Aorta (tissue), 5 donors: ENCODE results near the gene CETN2. TPM values are rescaled to one million over a fixed set of nuclear protein-coding genes. Genes with fewer than 3 reads are reported as not detected.

Experiments
- ATAC-seq: fragments of 200-7000 bp; cut with Tn5 transposase; one replicate; pipeline ENCODE4 v1.9.1; 2022; ENCODE audit warnings: moderate library complexity; ENCODE audit not compliant: low FRiP score
- DNase-seq, 2 donors: peaks; one replicate each; pipeline ENCODE4 v3.0.0-alpha.2; 2020
- H3K27ac ChIP-seq, 2 donors: one replicate each; pipeline ENCODE4 v1.5.1; 2013; ENCODE audit warnings: low read length in 2 of 2, mild to moderate bottlenecking in 2 of 2, moderate library complexity in 2 of 2, control low read depth in 1 of 2, inconsistent platforms in 1 of 2, low read depth in 1 of 2
- H3K27me3 ChIP-seq, 2 donors: one replicate each; pipeline ENCODE4 v1.6.1; 2013; ENCODE audit warnings: control low read depth in 1 of 2, low read length in 1 of 2, mild to moderate bottlenecking in 1 of 2, moderate library complexity in 1 of 2; ENCODE audit not compliant: insufficient read depth in 2 of 2, control insufficient read depth in 1 of 2
- H3K36me3 ChIP-seq, 2 donors: one replicate each; pipeline ENCODE4 v1.6.1; 2013; ENCODE audit warnings: control low read depth in 1 of 2, low read length in 1 of 2, mild to moderate bottlenecking in 1 of 2; ENCODE audit not compliant: insufficient read depth in 2 of 2, control insufficient read depth in 1 of 2
- H3K4me1 ChIP-seq, 2 donors: one replicate each; pipeline ENCODE4 v1.6.1; 2013; ENCODE audit warnings: low read length in 2 of 2, control low read depth in 1 of 2, mild to moderate bottlenecking in 1 of 2, moderate library complexity in 1 of 2; ENCODE audit not compliant: insufficient read depth in 2 of 2, control insufficient read depth in 1 of 2
- H3K4me3 ChIP-seq, 2 donors: one replicate each; pipeline ENCODE4 v1.5.1; 2013; ENCODE audit warnings: low read length in 2 of 2, control low read depth in 1 of 2, mild to moderate bottlenecking in 1 of 2
- H3K9me3 ChIP-seq: one replicate; pipeline ENCODE4 v1.6.1; 2013; ENCODE audit warnings: mild to moderate bottlenecking, low read length; ENCODE audit not compliant: control insufficient read depth
- WGBS, 2 donors: extraction: QIAGEN DNeasy Blood & Tissue Kit; methylation state at CpG; one replicate each; pipeline ENCODE4 v1.1.7; 2013; 5-methylcytosine and 5-hydroxymethylcytosine counted together
- intact Hi-C, 2 donors: fragments of 100-400 bp; cut with DNase I; formaldehyde crosslinking; loops; one replicate each; pipeline versions ENCODE4 v1.14.2 to v1.15.0; 2022
- long read RNA-seq, 2 donors: library from polyadenylated mRNA; unstranded; transcript quantifications; one replicate each; pipeline ENCODE4 v2.0.0, GENCODE V29; 2020 to 2021
- polyA plus RNA-seq, 2 donors: library from polyadenylated mRNA; stranded (reverse); fragments of 200-250 nt; gene quantifications; one replicate each; pipeline ENCODE4 v1.2.3, GENCODE V29; 2013
- total RNA-seq, 2 donors: library from RNA; stranded (reverse); fragmentation: NEBNext Ultra II Directional; extraction: Animal tissue kit (Norgen Biotek cat#: 25700); gene quantifications; one replicate each; pipeline ENCODE4 v1.2.1, GENCODE V29; 2021
- donor health status: healthy with polysubstance abuse.
- donor health status: Bipolar disorder and iron deficiency.
- donor health status: DM: no; HTN: no; CAD: no.
- donor health status: DM: no; HTN: no; CAD: no.
- donor health status: DM: yes; HTN: yes; CAD: no.

The CETN2 gene
- total RNA-seq (10 to 100 TPM; 22.1 to 22.8 TPM), polyA plus RNA-seq (10 to 100 TPM; 38.7 to 38.9 TPM)
- long read RNA-seq, donor 1, transcript CETN2-201 (5 exons, 1,454 nt), result major isoform, 11 of 12 reads
- long read RNA-seq, donor 1, partial matches to known transcripts, result 0 of 12 reads
- long read RNA-seq, donor 1, other reads (novel, unspliced or antisense), result 1 of 12 reads
- long read RNA-seq, donor 2, transcript CETN2-201 (5 exons, 1,454 nt), result major isoform, 6 of 9 reads
- long read RNA-seq, donor 2, partial matches to known transcripts, result 2 of 9 reads
- long read RNA-seq, donor 2, other reads (novel, unspliced or antisense), result 1 of 9 reads

DNA sequence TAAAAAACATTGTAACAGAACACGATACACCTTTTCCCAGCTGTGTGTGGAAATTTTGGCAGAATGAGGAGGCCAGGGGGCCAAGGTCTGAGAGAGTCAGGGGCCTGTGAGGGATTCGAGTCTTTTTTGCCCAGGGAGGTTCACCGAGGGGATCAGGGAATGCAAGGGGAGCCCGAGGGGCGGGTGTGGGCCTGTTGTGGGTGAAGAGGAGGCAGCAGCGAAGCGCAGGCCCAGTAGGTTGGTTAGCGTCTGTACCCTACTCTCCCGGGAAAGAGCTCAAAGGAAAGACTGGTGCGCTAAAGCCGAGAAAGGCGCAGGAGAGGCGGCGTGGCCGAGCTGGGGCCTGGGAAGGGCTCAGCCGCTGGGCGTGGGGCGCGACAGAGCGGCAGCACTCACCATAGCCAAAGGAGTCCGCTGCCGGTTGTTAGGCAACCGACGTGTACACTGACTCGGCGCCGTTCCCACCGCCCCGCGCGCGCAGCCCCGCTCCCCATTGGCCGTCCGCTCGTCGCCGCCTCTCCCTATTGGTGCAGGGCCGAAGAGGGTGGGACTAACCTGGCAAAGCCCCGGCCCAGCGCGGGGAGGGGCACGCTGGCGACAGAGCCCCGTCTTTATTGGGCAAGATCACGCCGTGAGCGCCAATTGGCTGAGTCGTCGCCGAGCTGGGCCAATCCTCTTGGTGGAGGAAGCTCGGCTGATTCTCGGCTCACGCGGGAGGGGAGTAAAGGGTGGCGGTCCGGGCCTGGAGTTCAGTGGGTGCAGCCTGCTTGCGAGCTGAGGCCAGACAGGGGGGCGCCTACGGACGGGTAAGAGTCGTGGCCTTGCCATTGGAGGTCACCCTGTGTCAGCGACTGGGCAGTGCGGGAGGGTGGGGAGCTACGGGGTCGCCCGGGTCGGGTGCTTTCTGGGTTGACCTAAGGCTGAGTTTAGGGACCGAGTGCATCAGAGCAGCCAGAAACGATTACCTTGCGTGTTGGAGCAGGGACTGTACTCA lies at the start of gene CETN2, which contains the start of gene NSDHL:
TSS of gene CETN2 (minus strand) at position 446 of the 994 bp plus-strand sequence. CDS start at position 399, 47 bp downstream.
TSS of gene NSDHL (plus strand) at position 752 of the 994 bp plus-strand sequence. CDS start 15,262 bp downstream, outside the sequence.
- Histone ChIP-seq H3K27me3 (no peaks in the 10 kb centered on the region), H3K9me3 (no peaks in the 10 kb centered on the region), H3K4me3 (peak within 1 kb of the TSS; percentile 57), H3K36me3 (no peaks in the 10 kb centered on the region), H3K4me1 (peaks cover 0 to 4% of the 10 kb centered on the region in 2 donors), H3K27ac (peak within 1 kb of the TSS in 1 of 2 donors; percentile 50)
- ATAC-seq (peak; percentile 98), DNase-seq (peak; percentile 97)
- 0 to 34% methylated on average over 71 of the region's 71 CpGs for WGBS, 2 donors
- intact Hi-C loops, result no loop called here

DNA sequence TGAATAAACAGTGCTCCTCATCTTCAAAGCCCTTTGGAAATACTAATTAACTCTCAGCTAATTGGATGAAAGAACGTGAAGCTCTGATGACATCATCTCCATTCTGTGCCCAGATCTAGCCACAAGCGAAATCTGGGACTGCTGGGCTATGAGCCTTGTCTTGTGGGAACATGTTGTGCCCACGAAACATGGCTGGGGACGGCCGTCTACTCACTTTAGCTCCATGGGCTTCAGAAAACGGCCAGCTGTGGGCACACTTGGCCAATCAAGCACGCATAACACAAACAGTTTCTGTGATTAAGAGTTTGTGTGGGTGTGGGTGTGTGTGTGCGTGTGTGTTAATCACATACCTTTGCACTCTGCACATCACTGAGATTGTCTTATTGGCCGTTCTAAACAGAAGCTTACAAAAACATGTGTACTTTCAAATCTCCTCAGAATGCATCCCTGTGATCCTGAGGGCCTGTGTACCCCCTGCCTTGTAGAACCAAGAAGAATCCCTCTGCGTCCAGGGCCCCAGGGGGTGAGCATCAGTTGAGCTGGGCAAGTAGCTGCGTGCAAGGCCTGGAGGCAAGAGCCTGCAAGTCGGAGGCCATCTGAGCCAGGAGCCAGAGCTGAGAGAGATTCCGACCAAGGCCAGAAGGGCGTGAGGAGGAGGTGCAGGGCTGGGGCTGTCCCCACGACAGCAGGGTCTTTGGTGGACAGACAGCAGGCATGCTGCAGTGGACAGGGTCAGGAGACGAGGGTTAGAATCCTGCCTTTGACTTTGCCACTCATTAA lies 48.6 kb upstream of the CETN2 start:
- H3K9me3 ChIP-seq, result no peaks in the 10 kb centered on the region
- peak in 1 of 2 donors; percentile 40 for DNase-seq
- WGBS, 2 donors, result 81 to 85% methylated on average over 16 of the region's 16 CpGs
- no peak overlapping the region for H3K27ac ChIP-seq
- intact Hi-C loops, result no loop called here
- H3K36me3 ChIP-seq, result no peaks in the 10 kb centered on the region
- H3K4me3 ChIP-seq, result no peak overlapping the region
- ATAC-seq, result no peak
- no peaks in the 10 kb centered on the region for H3K27me3 ChIP-seq
- no peaks in the 10 kb centered on the region for H3K4me1 ChIP-seq

GRCh38 chrX:152876931-152877840 lies 46.6 kb upstream of the CETN2 start:
- Histone ChIP-seq H3K9me3 (no peaks in the 10 kb centered on the region), H3K27me3 (no peaks in the 10 kb centered on the region), H3K4me3 (no peak overlapping the region), H3K4me1 (no peaks in the 10 kb centered on the region), H3K27ac (no peak overlapping the region), H3K36me3 (no peaks in the 10 kb centered on the region)
- intact Hi-C loops, result no loop called here
- WGBS, 2 donors, result 77 to 88% methylated on average over 10 of the region's 10 CpGs
- no peak for ATAC-seq
- DNase-seq, result peak in 1 of 2 donors; percentile 71

DNA sequence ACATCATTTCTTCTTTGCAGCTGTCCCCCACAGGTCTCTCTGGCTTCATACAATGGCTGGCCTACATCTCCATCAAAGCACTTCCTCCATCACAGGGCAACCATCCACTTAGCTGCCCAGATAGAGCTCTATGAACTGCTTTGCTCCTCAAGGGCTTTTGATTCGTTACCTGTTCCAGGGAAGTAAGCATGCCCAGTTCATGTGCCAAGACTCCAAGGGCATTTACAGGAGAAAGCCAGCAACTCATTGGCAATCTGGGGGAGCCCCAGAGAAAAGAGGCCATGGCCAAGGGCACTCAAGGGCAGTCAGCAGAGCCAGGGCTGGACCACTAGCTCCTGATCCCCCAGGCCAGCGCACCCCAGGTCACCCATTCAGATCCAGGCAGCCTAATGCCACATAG lies 42.8 kb upstream of the CETN2 start:
- Histone ChIP-seq H3K4me1 (no peaks in the 10 kb centered on the region), H3K9me3 (no peaks in the 10 kb centered on the region), H3K27me3 (no peaks in the 10 kb centered on the region), H3K36me3 (peaks cover 0 to 8% of the 10 kb centered on the region in 2 donors), H3K4me3 (no peak overlapping the region), H3K27ac (no peak overlapping the region)
- WGBS, 2 donors, result 77 to 94% methylated on average over 2 of the region's 2 CpGs
- DNase-seq (no peak), ATAC-seq (no peak)
- intact Hi-C loops, result no loop called here

DNA sequence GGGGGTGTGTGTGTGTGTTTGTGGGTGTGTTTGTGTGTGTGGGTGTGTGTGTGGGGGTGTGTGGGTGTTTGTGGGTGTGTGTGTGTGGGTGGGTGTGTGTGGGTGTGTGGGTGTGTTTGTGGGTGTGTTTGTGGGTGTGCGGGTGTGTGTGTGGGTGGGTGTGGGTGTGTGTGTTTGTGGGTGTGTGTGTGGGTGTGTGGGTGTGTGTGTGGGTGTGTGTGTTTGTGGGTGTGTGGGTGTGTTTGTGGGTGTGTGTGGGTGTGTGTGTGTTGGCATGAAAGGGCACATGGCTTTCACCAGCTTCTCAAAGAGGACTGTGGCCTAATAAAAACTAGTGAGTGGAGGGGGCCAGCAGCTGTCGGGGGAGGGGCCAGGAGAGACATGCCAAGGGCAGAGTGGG lies 42.0 kb upstream of the CETN2 start:
- no peak for DNase-seq

DNA sequence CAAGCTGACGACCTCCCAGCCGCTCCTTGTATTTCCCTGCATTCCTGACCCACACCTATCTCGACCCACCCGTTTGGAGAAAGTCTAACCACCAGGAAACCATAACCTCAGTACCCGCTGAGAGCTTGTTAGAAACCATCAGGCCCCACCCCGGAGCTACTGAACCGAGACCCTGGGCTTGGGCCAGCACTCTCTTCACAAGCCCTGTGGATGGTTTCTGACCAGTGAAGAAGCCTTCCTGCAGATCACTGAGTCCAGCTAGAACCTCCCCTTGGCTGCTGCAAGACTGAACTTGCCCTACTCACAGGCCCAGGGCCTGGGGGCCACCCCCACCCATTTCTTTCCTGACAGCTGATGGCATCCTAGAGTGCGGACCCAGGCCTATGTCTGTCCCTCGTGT lies 40.7 kb upstream of the CETN2 start:
- H3K4me3 ChIP-seq, result no peak overlapping the region
- 75 to 86% methylated on average over 9 of the region's 9 CpGs for WGBS, 2 donors
- intact Hi-C loops, result no loop called here

More for the DNA sequence above, 42.0 kb upstream of the CETN2 start:
- Histone ChIP-seq H3K27ac (no peak overlapping the region), H3K36me3 (peaks cover 0 to 8% of the 10 kb centered on the region in 2 donors), H3K4me3 (no peak overlapping the region), H3K4me1 (no peaks in the 10 kb centered on the region), H3K9me3 (no peaks in the 10 kb centered on the region), H3K27me3 (no peaks in the 10 kb centered on the region)
- ATAC-seq, result no peak
- 89% methylated on average over 1 of the region's 2 CpGs for WGBS, 2 donors
- intact Hi-C loops, result no loop called here

GRCh38 chrX:152869972-152870371 lies 39.4 kb upstream of the CETN2 start:
- WGBS, 2 donors, result 74 to 90% methylated on average over 7 of the region's 7 CpGs
- no peak overlapping the region for H3K4me3 ChIP-seq
- no peak overlapping the region for H3K27ac ChIP-seq
- H3K36me3 ChIP-seq, result peaks cover 0 to 8% of the 10 kb centered on the region in 2 donors
- no peaks in the 10 kb centered on the region for H3K27me3 ChIP-seq
- ATAC-seq (no peak), DNase-seq (no peak)
- no peaks in the 10 kb centered on the region for H3K4me1 ChIP-seq
- intact Hi-C loops, result no loop called here
- no peaks in the 10 kb centered on the region for H3K9me3 ChIP-seq

More for the DNA sequence above, 40.7 kb upstream of the CETN2 start:
- Histone ChIP-seq H3K9me3 (no peaks in the 10 kb centered on the region), H3K27ac (no peak overlapping the region), H3K4me1 (no peaks in the 10 kb centered on the region), H3K27me3 (no peaks in the 10 kb centered on the region), H3K36me3 (peaks cover 0 to 8% of the 10 kb centered on the region in 2 donors)
- no peak for DNase-seq
- ATAC-seq, result no peak
